Uterus (tissue), 2 donors: ENCODE data around the gene CDON.

Experiments
- POLR2A ChIP-seq, 2 donors: fragments of 450-650 bp; IDR thresholded peaks; one replicate each; pipeline ENCODE4 v1.6.1; 2016; ENCODE audit warnings: antibody characterized with exemption in 2 of 2, mild to moderate bottlenecking in 1 of 2, moderate library complexity in 1 of 2
- TF ChIP-seq, protein P1 (sequence below), 4 experiments: fragments of 200-600 bp in 2 of 4; fragments of 450-650 bp in 2 of 4; sonication (generic) in 2 of 4; IDR thresholded peaks; one replicate each; pipeline ENCODE4 v1.5.1; 2016 to 2019; ENCODE audit warnings: antibody characterized with exemption in 4 of 4, mild to moderate bottlenecking in 2 of 4, moderate library complexity in 1 of 4

DNA sequence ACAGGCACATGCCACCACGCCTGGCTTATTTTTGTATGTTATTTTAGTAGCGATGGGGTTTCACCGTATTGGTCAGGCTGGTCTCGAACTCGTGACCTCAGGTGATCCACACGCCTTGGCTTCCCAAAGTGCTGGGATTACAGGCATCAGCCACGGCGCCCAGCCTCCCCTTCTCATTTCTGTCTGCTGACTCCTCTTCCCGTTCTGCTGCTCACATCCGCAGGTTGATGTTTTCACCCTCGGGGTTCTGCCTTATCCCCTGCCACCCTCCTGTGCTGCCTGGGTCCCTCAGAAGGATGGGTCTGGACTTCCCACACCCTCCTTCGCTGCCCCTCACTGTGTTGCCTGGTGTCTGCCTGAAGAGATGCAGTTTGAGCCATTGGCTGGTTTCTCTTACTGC lies 136.0 kb downstream of the CDON start:
- TF ChIP-seq, protein P1, sequence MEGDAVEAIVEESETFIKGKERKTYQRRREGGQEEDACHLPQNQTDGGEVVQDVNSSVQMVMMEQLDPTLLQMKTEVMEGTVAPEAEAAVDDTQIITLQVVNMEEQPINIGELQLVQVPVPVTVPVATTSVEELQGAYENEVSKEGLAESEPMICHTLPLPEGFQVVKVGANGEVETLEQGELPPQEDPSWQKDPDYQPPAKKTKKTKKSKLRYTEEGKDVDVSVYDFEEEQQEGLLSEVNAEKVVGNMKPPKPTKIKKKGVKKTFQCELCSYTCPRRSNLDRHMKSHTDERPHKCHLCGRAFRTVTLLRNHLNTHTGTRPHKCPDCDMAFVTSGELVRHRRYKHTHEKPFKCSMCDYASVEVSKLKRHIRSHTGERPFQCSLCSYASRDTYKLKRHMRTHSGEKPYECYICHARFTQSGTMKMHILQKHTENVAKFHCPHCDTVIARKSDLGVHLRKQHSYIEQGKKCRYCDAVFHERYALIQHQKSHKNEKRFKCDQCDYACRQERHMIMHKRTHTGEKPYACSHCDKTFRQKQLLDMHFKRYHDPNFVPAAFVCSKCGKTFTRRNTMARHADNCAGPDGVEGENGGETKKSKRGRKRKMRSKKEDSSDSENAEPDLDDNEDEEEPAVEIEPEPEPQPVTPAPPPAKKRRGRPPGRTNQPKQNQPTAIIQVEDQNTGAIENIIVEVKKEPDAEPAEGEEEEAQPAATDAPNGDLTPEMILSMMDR (IDR thresholded peaks at IDR 0.05): no peak
- TF ChIP-seq POLR2A (IDR thresholded peaks at IDR 0.05): no peak
